ENCODE measurements around the gene LAMB1. TPM values are rescaled to one million over a fixed set of nuclear protein-coding genes. Genes with fewer than 3 reads are reported as not detected.

The LAMB1 gene
- polyA plus RNA-seq, 1 experiment: 204 TPM

DNA sequence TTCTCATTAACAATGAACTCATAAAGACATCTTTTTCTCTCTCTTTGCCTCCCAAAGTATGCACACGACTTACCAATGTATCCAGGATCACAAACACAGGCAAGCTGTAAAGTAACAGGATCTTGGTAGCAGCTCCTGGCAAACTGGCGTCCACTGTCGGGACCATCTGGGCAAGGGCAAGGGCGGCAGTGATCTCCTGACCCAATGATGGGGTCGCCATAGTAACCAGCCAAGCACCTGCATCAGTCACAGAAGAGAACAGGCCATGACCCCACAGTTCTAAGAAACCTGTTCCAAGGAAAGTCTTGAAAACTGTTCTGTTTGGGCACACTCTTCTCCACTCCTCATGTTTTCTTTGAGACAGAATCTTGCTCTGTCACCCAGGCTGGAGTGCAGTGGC, 47.6 kb downstream of the LAMB1 start:
- no peak overlapping the region for H3K4me3 ChIP-seq (ENCODE audit: low read depth, low read length)
- ChIA-PET POLR2A (no interaction called here), CTCF (interaction anchor here (1.1 to 2.1 kb wide), 2 partner anchors 11 to 192 kb away, joined by 3 to 5 read pairs; no protein-coding TSS in a partner anchor)
- peaks cover 36% of the 10 kb centered on the region for H3K36me3 ChIP-seq (ENCODE audit: control insufficient read depth, insufficient read depth, low read length)
- no peak for DNase-seq (ENCODE audit: low read depth)
- H3K27me3 ChIP-seq (ENCODE audit: control insufficient read depth, insufficient read depth, low read length): no peaks in the 10 kb centered on the region
- TF ChIP-seq, protein P1, sequence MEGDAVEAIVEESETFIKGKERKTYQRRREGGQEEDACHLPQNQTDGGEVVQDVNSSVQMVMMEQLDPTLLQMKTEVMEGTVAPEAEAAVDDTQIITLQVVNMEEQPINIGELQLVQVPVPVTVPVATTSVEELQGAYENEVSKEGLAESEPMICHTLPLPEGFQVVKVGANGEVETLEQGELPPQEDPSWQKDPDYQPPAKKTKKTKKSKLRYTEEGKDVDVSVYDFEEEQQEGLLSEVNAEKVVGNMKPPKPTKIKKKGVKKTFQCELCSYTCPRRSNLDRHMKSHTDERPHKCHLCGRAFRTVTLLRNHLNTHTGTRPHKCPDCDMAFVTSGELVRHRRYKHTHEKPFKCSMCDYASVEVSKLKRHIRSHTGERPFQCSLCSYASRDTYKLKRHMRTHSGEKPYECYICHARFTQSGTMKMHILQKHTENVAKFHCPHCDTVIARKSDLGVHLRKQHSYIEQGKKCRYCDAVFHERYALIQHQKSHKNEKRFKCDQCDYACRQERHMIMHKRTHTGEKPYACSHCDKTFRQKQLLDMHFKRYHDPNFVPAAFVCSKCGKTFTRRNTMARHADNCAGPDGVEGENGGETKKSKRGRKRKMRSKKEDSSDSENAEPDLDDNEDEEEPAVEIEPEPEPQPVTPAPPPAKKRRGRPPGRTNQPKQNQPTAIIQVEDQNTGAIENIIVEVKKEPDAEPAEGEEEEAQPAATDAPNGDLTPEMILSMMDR (IDR thresholded peaks at IDR 0.05; ENCODE audit: insufficient read depth, low read depth, low read length): no peak

GRCh38 chr7:107953924-107954303, 49.0 kb downstream of the LAMB1 start:
- CTCF ChIA-PET: interaction anchor here (0.6 to 1.9 kb wide), 2 partner anchors 60 to 192 kb away, joined by 5 to 9 read pairs; no protein-coding TSS in a partner anchor
- no peak overlapping the region for H3K4me3 ChIP-seq (ENCODE audit: low read depth, low read length)
- DNase-seq (ENCODE audit: low read depth): no peak
- TF ChIP-seq, protein P1 (IDR thresholded peaks at IDR 0.05; ENCODE audit: insufficient read depth, low read depth, low read length): no peak
- POLR2A ChIA-PET: interaction anchor here (0.6 kb wide), 1 partner anchor 12 kb away, joined by 5 read pairs; no protein-coding TSS in a partner anchor
- H3K27me3 ChIP-seq (ENCODE audit: control insufficient read depth, insufficient read depth, low read length): no peaks in the 10 kb centered on the region
- peaks cover 24% of the 10 kb centered on the region for H3K36me3 ChIP-seq (ENCODE audit: control insufficient read depth, insufficient read depth, low read length)

DNA sequence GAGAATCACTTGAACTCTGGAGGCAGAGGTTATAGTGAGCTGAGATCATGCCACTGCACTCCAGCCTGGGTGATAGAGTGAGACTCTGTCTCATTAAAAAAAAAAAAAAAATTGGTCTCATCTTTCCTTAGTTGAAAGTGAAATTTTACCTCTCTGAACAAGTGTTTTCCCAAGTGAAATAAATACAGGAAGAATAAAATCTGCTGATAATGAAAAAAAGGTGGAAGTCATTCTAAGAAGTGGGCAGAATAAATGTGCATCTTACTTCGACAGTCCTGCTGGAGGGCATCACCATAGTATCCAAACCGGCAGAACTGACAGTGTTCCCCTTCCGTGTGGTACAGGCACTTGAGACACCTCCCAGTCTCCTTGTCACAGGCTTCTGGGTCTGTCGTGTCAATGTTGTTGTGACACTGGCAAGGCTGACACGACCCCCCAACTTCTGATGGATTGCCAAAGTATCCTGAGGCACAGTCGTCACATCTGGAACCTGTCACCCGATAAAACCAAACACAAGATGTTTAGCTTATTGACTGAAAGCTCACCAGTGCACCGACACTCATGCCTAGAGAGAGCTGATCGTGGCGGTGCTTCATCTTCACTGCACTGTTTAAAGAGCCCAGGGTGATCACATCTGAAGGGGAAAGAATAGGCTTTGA, 49.6 kb downstream of the LAMB1 start:
- TF ChIP-seq, protein P1 (IDR thresholded peaks at IDR 0.05; ENCODE audit: insufficient read depth, low read depth, low read length): no peak
- DNase-seq (ENCODE audit: low read depth): no peak
- Histone ChIP-seq H3K4me3 (ENCODE audit: low read depth, low read length) (no peak overlapping the region), H3K36me3 (ENCODE audit: control insufficient read depth, insufficient read depth, low read length) (peaks cover 24% of the 10 kb centered on the region), H3K27me3 (ENCODE audit: control insufficient read depth, insufficient read depth, low read length) (no peaks in the 10 kb centered on the region)
- POLR2A ChIA-PET: interaction anchor here (0.6 kb wide), 1 partner anchor 779 kb away, joined by 3 read pairs; no protein-coding TSS in a partner anchor
- CTCF ChIA-PET: interaction anchor here (0.6 to 1.9 kb wide), 2 partner anchors 60 to 192 kb away, joined by 5 to 9 read pairs; no protein-coding TSS in a partner anchor

DNA sequence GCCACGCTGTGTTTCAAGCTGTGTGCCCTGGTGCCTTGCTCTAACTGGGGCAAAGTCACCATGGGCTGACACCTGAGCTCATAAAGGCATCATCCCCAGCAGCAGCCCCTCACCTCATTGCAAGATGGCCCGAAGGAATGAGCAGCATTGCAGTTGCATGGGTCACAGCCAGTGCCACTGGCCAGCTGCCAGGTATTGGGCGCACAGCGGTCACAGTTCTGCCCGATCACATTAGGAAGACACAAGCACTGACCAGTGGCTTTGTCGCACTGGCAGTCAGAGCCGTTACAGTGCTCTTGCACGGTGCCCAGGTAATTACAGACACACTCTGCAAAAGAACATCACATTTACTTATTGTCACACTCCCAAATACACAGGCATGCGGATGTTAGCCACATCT, 51.1 kb downstream of the LAMB1 start:
- H3K27me3 ChIP-seq (ENCODE audit: control insufficient read depth, insufficient read depth, low read length): no peaks in the 10 kb centered on the region
- no peak overlapping the region for H3K4me3 ChIP-seq (ENCODE audit: low read depth, low read length)
- POLR2A ChIA-PET: no interaction called here
- DNase-seq (ENCODE audit: low read depth): no peak
- TF ChIP-seq, protein P1 (IDR thresholded peaks at IDR 0.05; ENCODE audit: insufficient read depth, low read depth, low read length): no peak
- CTCF ChIA-PET: interaction anchor here (0.8 to 1.5 kb wide), 3 partner anchors 12 to 47 kb away, joined by 3 to 4 read pairs (median 3); no protein-coding TSS in a partner anchor
- peaks cover 25% of the 10 kb centered on the region for H3K36me3 ChIP-seq (ENCODE audit: control insufficient read depth, insufficient read depth, low read length)

- H3K36me3 ChIP-seq (ENCODE audit: control insufficient read depth, insufficient read depth, low read length): peaks cover 22% of the 10 kb centered on the region
- no peaks in the 10 kb centered on the region for H3K27me3 ChIP-seq (ENCODE audit: control insufficient read depth, insufficient read depth, low read length)
- ChIA-PET CTCF (interaction anchor here (1.4 to 1.5 kb wide), 2 partner anchors 12 to 32 kb away, joined by 3 to 4 read pairs; no protein-coding TSS in a partner anchor), POLR2A (no interaction called here)
- DNase-seq (ENCODE audit: low read depth): no peak
- no peak overlapping the region for H3K4me3 ChIP-seq (ENCODE audit: low read depth, low read length)
- TF ChIP-seq, protein P1 (IDR thresholded peaks at IDR 0.05; ENCODE audit: insufficient read depth, low read depth, low read length): no peak
These were observed 51.7 kb downstream of the LAMB1 start for GRCh38 chr7:107951172-107951787.

Measured in BJ (cell line).